DOHH2 (cell line): ENCODE results near the gene MINK1.

Source experiments
- H3F3A ChIP-seq: fragments of 200-600 bp; sonication (generic), shearing (Covaris generic); 2 replicates; pipeline ENCODE4 v1.6.0; 2016; ENCODE audit warnings: antibody characterized with exemption, mild to moderate bottlenecking; ENCODE audit not compliant: control insufficient read depth, insufficient read depth
- H3K27ac ChIP-seq: fragments of 200-600 bp; sonication (generic); 2 replicates; pipeline ENCODE4 v1.5.1; 2014; ENCODE audit warnings: low read depth, mild to moderate bottlenecking, low read length, moderate library complexity
- H3K27me3 ChIP-seq: fragments of 200-600 bp; sonication (generic); 2 replicates; pipeline ENCODE4 v1.6.1; 2014; ENCODE audit warnings: mild to moderate bottlenecking, low read length, mixed read lengths; ENCODE audit not compliant: control insufficient read depth
- H3K36me3 ChIP-seq: fragments of 200-600 bp; sonication (generic); 2 replicates; pipeline ENCODE4 v1.6.1; 2014; ENCODE audit warnings: mild to moderate bottlenecking, low read length, moderate library complexity, mixed read lengths; ENCODE audit not compliant: control insufficient read depth
- H3K4me1 ChIP-seq: fragments of 200-600 bp; sonication (generic); 2 replicates; pipeline ENCODE4 v1.6.1; 2014; ENCODE audit warnings: mild to moderate bottlenecking, low read length, mixed read lengths; ENCODE audit not compliant: control insufficient read depth
- H3K4me2 ChIP-seq: fragments of 200-600 bp; sonication (generic); 2 replicates; pipeline ENCODE4 v1.6.0; 2014; ENCODE audit warnings: mild to moderate bottlenecking, low read length, moderate library complexity
- H3K4me3 ChIP-seq: fragments of 200-600 bp; sonication (generic); 2 replicates; pipeline ENCODE4 v1.5.1; 2014; ENCODE audit warnings: mild to moderate bottlenecking, low read length, mixed read lengths
- H3K79me2 ChIP-seq: fragments of 200-600 bp; sonication (generic); 2 replicates; pipeline ENCODE4 v1.6.1; 2014; ENCODE audit warnings: mild to moderate bottlenecking, low read length, mixed read lengths; ENCODE audit not compliant: control insufficient read depth
- H3K9me2 ChIP-seq: fragments of 200-600 bp; sonication (generic); replicated peaks from 2 replicates; pipeline ENCODE4 v1.6.1; 2014; ENCODE audit warnings: mild to moderate bottlenecking, low read length, mixed read lengths; ENCODE audit not compliant: control insufficient read depth
- H3K9me3 ChIP-seq: fragments of 200-600 bp; sonication (generic); 2 replicates; pipeline ENCODE4 v1.6.1; 2014; ENCODE audit warnings: antibody characterized with exemption, low read length, mixed read lengths; ENCODE audit not compliant: control insufficient read depth, insufficient read depth
- H4K20me1 ChIP-seq: fragments of 200-600 bp; sonication (generic); 2 replicates; pipeline ENCODE4 v1.6.0; 2014; ENCODE audit warnings: low read depth, mild to moderate bottlenecking, antibody characterized with exemption, low read length, moderate library complexity; ENCODE audit not compliant: control insufficient read depth, insufficient read depth
- CTCF ChIP-seq: fragments of 200-600 bp; sonication (generic); IDR thresholded peaks from one replicate; pipeline ENCODE4 v1.5.1; 2014; ENCODE audit warnings: antibody characterized with exemption, mild to moderate bottlenecking, low read depth, low read length; ENCODE audit not compliant: poor library complexity, severe bottlenecking
- EZH2phosphoT487 ChIP-seq: fragments of 200-600 bp; sonication (generic); IDR thresholded peaks from 2 replicates; pipeline ENCODE4 v1.6.1; 2017; ENCODE audit warnings: borderline replicate concordance, mild to moderate bottlenecking, antibody characterized with exemption, low read length, moderate library complexity, mixed read lengths

Gene MINK1

GRCh38 chr17:4840893-4841242 lies 7.7 kb downstream of the MINK1 start:
- Histone ChIP-seq H3K79me2 (peaks cover 88% of the 10 kb centered on the region), H3K4me2 (no peak overlapping the region), H3K4me3 (no peak overlapping the region), H3K27me3 (no peaks in the 10 kb centered on the region), H3K36me3 (peaks cover 5% of the 10 kb centered on the region; the same call in 1 of the 2 replicates), H3K9me3 (no peaks in the 10 kb centered on the region), H4K20me1 (peaks cover 4% of the 10 kb centered on the region; the same call in 1 of the 2 replicates), H3K27ac (no peak overlapping the region), H3K4me1 (peaks cover 3% of the 10 kb centered on the region), H3K9me2 (no peaks in the 10 kb centered on the region), H3F3A (no peaks in the 10 kb centered on the region)
- TF ChIP-seq CTCF: no peak
- TF ChIP-seq EZH2phosphoT487: no peak

GRCh38 chr17:4842376-4842775 lies 9.2 kb downstream of the MINK1 start:
- peaks cover 5% of the 10 kb centered on the region; the same call in 1 of the 2 replicates for H3K36me3 ChIP-seq
- peaks cover 88% of the 10 kb centered on the region for H3K79me2 ChIP-seq
- peaks cover 12% of the 10 kb centered on the region; the same call in 1 of the 2 replicates for H4K20me1 ChIP-seq
- H3K9me2 ChIP-seq: no peaks in the 10 kb centered on the region
- H3K9me3 ChIP-seq: no peaks in the 10 kb centered on the region
- no peak overlapping the region for H3K4me3 ChIP-seq
- H3K27ac ChIP-seq: no peak overlapping the region
- no peak overlapping the region for H3K4me2 ChIP-seq
- H3K4me1 ChIP-seq: no peaks in the 10 kb centered on the region
- TF ChIP-seq EZH2phosphoT487 (no peak), CTCF (no peak)
- no peaks in the 10 kb centered on the region for H3K27me3 ChIP-seq
- no peaks in the 10 kb centered on the region for H3F3A ChIP-seq

- Histone ChIP-seq H3K9me2 (no peaks in the 10 kb centered on the region), H3K79me2 (peaks cover 83% of the 10 kb centered on the region), H3K27me3 (no peaks in the 10 kb centered on the region), H3K36me3 (no peaks in the 10 kb centered on the region; the same call in 1 of the 2 replicates), H3K4me1 (no peaks in the 10 kb centered on the region), H3K4me2 (no peak overlapping the region), H4K20me1 (peaks cover 12% of the 10 kb centered on the region; the same call in 1 of the 2 replicates), H3K4me3 (no peak overlapping the region), H3F3A (no peaks in the 10 kb centered on the region), H3K27ac (no peak overlapping the region), H3K9me3 (no peaks in the 10 kb centered on the region)
- TF ChIP-seq CTCF (no peak), EZH2phosphoT487 (no peak)
These were observed 10.3 kb downstream of the MINK1 start for GRCh38 chr17:4843321-4844000.
